ENCODE results near the gene SEMA3G.

Gene SEMA3G

GRCh38 chr3:52408466-52408865 is 36.4 kb downstream of the SEMA3G start:
- no peak for DNase-seq

GRCh38 chr3:52407779-52408178 is 37.1 kb downstream of the SEMA3G start:
- DNase-seq: no peak

GRCh38 chr3:52406791-52407510 is 38.0 kb downstream of the SEMA3G start:
- DNase-seq: no peak

- DNase-seq: no peak
Observed at GRCh38 chr3:52406231-52406661, 38.7 kb downstream of the SEMA3G start.

GRCh38 chr3:52405601-52406110 is 39.2 kb downstream of the SEMA3G start:
- no peak for DNase-seq

- DNase-seq: no peak
Observed at GRCh38 chr3:52405066-52405465, 39.8 kb downstream of the SEMA3G start.

- DNase-seq: no peak
Observed at GRCh38 chr3:52404391-52404790, 40.5 kb downstream of the SEMA3G start.

- no peak for DNase-seq
Observed at GRCh38 chr3:52403955-52404354, 40.9 kb downstream of the SEMA3G start.

- DNase-seq: no peak
Observed at GRCh38 chr3:52403271-52403841, 41.5 kb downstream of the SEMA3G start.

GRCh38 chr3:52402706-52403270 is 42.1 kb downstream of the SEMA3G start:
- no peak for DNase-seq

- no peak for DNase-seq
Observed at GRCh38 chr3:52402101-52402521, 42.8 kb downstream of the SEMA3G start.

- DNase-seq: no peak
Observed at GRCh38 chr3:52401551-52401950, 43.4 kb downstream of the SEMA3G start.

- DNase-seq: no peak
Observed at GRCh38 chr3:52401021-52401420, 43.9 kb downstream of the SEMA3G start.

- DNase-seq: no peak
Observed at GRCh38 chr3:52400275-52400793, 44.6 kb downstream of the SEMA3G start.

- DNase-seq: no peak
Observed at GRCh38 chr3:52399593-52399992, 45.3 kb downstream of the SEMA3G start.

- no peak for DNase-seq
Observed at GRCh38 chr3:52399131-52399530, 45.8 kb downstream of the SEMA3G start.

- DNase-seq: no peak
Observed at GRCh38 chr3:52398670-52399081, 46.2 kb downstream of the SEMA3G start.

GRCh38 chr3:52397676-52398399 is 47.1 kb downstream of the SEMA3G start:
- no peak for DNase-seq

- DNase-seq: no peak
Observed at GRCh38 chr3:52396907-52397591, 47.9 kb downstream of the SEMA3G start.

- no peak for DNase-seq
Observed at GRCh38 chr3:52396011-52396906, 48.6 kb downstream of the SEMA3G start.

- DNase-seq: no peak
Observed at GRCh38 chr3:52395503-52395865, 49.4 kb downstream of the SEMA3G start.

All from activated CD4-positive, alpha-beta T cell treated with anti-CD3 and anti-CD28 coated beads, Interleukin-2, amount 50 U/mL, for 4 hours (primary cell).